Naive thymus-derived CD8-positive, alpha-beta T cell (primary cell): ENCODE data around the gene TLDC2. TPM values are rescaled to one million over a fixed set of nuclear protein-coding genes. Genes with fewer than 3 reads are reported as not detected.
"Not testable (repeated sequence)": the region's sequence is repeated elsewhere in the genome, so short reads cannot be mapped to it uniquely, and the experiment has no call there.

ENCODE experiments used
- ATAC-seq, 2 donors: fragments of 150-1000 bp; cut with Tn5 transposase in 1 of 2; sonication (Bioruptor Pico), chemical (Tn5 transposase) in 1 of 2; 1 replicate in 1 of 2; 2 replicates in 1 of 2; pipeline ENCODE4 v1.10.0; 2021; ENCODE audit warnings: mild to moderate bottlenecking in 2 of 2, moderate library complexity in 2 of 2
- POLR2A ChIA-PET: fragments of 350-600 bp; sonication (Branson Sonifier 250); formaldehyde crosslinking; loops from one replicate; lab custom pipeline; 2021; ENCODE audit warnings: antibody characterized with exemption; lab: Charles Lee
- DNase-seq, 10 donors: peaks; one replicate each; pipeline versions ENCODE4 v3.0.0 to v3.0.0-alpha.2; 2020 to 2022
- H3K27ac Mint-ChIP-seq, 10 donors: one replicate each; pipeline ENCODE4 v1.8.0; 2020 to 2022; ENCODE audit warnings: mild to moderate bottlenecking in 10 of 10, mixed read lengths in 10 of 10, moderate library complexity in 4 of 10, inconsistent platforms in 1 of 10
- H3K27me3 Mint-ChIP-seq, 5 donors: one replicate each; pipeline ENCODE4 v1.8.0; 2021 to 2022; ENCODE audit warnings: mixed read lengths in 5 of 5
- H3K36me3 Mint-ChIP-seq, 3 donors: one replicate each; pipeline ENCODE4 v1.8.0; 2020 to 2022; ENCODE audit warnings: mixed read lengths in 3 of 3, mild to moderate bottlenecking in 2 of 3, inconsistent platforms in 1 of 3
- H3K4me1 Mint-ChIP-seq, 4 donors: one replicate each; pipeline ENCODE4 v1.8.0; 2021 to 2022; ENCODE audit warnings: mixed read lengths in 4 of 4
- H3K4me3 Mint-ChIP-seq, 10 donors: one replicate each; pipeline ENCODE4 v1.8.0; 2020 to 2022; ENCODE audit warnings: mild to moderate bottlenecking in 10 of 10, mixed read lengths in 10 of 10, moderate library complexity in 6 of 10, inconsistent platforms in 1 of 10
- H3K9me3 Mint-ChIP-seq, 9 donors: one replicate each; pipeline ENCODE4 v1.8.0; 2020 to 2022; ENCODE audit warnings: mixed read lengths in 9 of 9, mild to moderate bottlenecking in 3 of 9, inconsistent platforms in 1 of 9, moderate library complexity in 1 of 9
- polyA plus RNA-seq, 3 donors: library from polyadenylated mRNA; unstranded; fragments of 300-500 nt; fragmentation: Illumina TruSeq; gene quantifications; one replicate each; pipeline ENCODE4 v1.2.3, GENCODE V29; 2021
- total RNA-seq, 8 experiments: library from RNA in 2 of 8; stranded (reverse) in 2 of 8; gene quantifications; one replicate each; pipeline ENCODE4 v1.2.3 and lab custom pipeline; 2021 to 2026

The TLDC2 gene
- total and polyA plus RNA-seq, 5 experiments from 2014 or later, result 0.17 to 0.23 (median 0.20) TPM; not detected in 2

DNA sequence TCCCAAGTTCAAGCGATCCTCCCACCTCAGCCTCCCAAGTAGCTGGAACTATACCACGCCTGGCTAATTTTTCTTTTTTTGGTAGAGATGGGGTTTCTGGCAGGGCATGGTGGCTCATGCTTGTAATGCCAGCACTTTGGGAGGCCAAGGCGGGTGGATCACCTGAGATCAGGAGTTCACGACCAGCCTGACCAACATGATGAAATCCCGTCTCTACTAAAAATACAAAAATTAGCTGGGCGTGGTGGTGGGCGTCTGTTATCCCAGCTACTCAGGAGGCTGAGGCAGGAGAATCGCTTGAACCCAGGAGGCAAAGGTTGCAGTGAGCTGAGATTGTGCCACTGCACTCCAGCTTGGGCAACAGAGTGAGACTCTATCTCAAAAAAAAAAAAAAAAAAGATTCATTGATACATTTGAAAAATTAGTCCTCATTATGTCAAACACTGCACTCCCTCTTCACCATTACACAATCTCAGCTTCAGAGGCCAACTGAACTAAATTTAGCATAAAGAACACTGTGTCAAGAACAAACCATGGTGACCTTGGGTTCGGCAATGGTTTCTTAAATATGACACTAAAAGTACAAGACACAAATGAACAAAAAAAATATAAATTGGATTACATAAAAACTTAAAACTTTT is 60.9 kb downstream of the TLDC2 start:
- H3K36me3 Mint-ChIP-seq, result peaks cover 3 to 94% (median 37%) of the 10 kb centered on the region in 3 donors
- not testable (repeated sequence) for ATAC-seq, DNase-seq, H3K27me3 Mint-ChIP-seq, H3K9me3 Mint-ChIP-seq
- peak overlapping the region; percentile 59 to 91 (median 87) for H3K27ac Mint-ChIP-seq
- H3K4me3 Mint-ChIP-seq, result peak overlapping the region; percentile 24 to 67 (median 50)
- POLR2A ChIA-PET, result interaction anchor here (0.6 to 1.5 kb wide), 6 partner anchors 13 to 78 kb away, joined by 3 to 7 read pairs (median 4); no protein-coding TSS in a partner anchor
- H3K4me1 Mint-ChIP-seq, result peaks cover 16 to 77% (median 54%) of the 10 kb centered on the region in 4 donors

DNA sequence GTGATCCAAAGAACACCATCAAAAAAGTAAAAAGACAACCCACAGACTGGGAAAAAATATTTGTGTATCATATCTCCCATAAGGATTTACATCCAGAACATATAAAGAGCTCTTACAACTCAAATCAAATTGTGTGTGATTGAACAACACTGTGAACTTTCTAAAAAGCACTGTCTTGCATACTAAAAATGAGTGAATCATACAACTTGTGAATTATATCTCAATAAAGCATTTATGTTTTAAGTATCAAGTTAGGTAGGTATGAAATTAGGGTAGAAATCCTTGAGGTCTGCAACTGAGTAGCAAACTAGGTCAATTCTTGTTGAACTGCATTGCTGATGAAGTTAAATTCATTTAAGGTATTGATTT is 61.4 kb downstream of the TLDC2 start:
- H3K4me3 Mint-ChIP-seq, result peak overlapping the region; percentile 24 to 67 (median 50)
- H3K27ac Mint-ChIP-seq, result peak overlapping the region; percentile 73 to 91 (median 86)
- DNase-seq, result no peak
- no peaks in the 10 kb centered on the region for H3K27me3 Mint-ChIP-seq
- POLR2A ChIA-PET, result interaction anchor here (0.6 to 1.5 kb wide), 3 partner anchors 12 to 71 kb away, joined by 3 to 7 read pairs (median 3); no protein-coding TSS in a partner anchor
- peaks cover 4 to 94% (median 37%) of the 10 kb centered on the region in 3 donors for H3K36me3 Mint-ChIP-seq
- H3K4me1 Mint-ChIP-seq, result peaks cover 16 to 77% (median 55%) of the 10 kb centered on the region in 4 donors
- H3K9me3 Mint-ChIP-seq, result no peaks in the 10 kb centered on the region
- ATAC-seq, result no peak

DNA sequence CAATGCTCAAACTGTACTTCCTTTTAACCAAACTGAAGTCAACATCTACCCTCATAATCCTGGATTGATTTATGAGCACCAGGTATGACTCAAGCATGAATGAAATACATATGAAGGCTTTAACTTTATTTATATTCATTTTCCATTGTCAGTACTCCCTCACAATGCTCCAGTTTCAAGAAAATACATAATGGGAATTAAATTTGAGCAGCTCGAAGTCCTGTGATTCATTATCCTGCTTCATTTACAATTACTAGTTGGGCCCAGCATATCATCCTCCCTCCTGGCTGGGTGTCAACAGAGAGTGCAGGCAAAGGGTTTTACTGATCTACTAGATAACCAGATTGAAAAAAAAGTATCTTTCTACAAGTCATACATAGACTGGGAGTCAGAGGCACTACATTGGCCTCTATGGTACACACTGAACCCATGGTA is 65.5 kb downstream of the TLDC2 start:
- Mint-ChIP-seq H3K27me3 (no peaks in the 10 kb centered on the region), H3K36me3 (peaks cover 4 to 94% (median 57%) of the 10 kb centered on the region in 3 donors), H3K27ac (peak overlapping the region; percentile 89 to 99 (median 99)), H3K9me3 (no peaks in the 10 kb centered on the region), H3K4me1 (peaks cover 18 to 91% (median 78%) of the 10 kb centered on the region in 4 donors), H3K4me3 (peak overlapping the region; percentile 40 to 78 (median 68))
- DNase-seq, result no peak
- ATAC-seq, result peak in 1 of 2 donors; percentile 37
- POLR2A ChIA-PET, result interaction anchor here (0.7 to 3.5 kb wide), 3 partner anchors 11 to 32 kb away, joined by 3 to 18 read pairs (median 16); no protein-coding TSS in a partner anchor

Other genes starting within 250 kb of the TLDC2 start
- gene SLA2, start 229.9 kb upstream of the TLDC2 start, total RNA-seq, result 10 to 100 TPM; 34.3 to 34.4 TPM
- 10 to 100 TPM; 18.9 to 22.2 (median 19.1) TPM for gene SLA2, start 229.9 kb upstream of the TLDC2 start, polyA plus RNA-seq
- 10 to 100 TPM; 28.9 to 32.8 TPM for gene NDRG3, start 130.0 kb upstream of the TLDC2 start, total RNA-seq
- gene NDRG3, start 130.0 kb upstream of the TLDC2 start, polyA plus RNA-seq, result 10 to 100 TPM; 40.0 to 44.5 (median 40.3) TPM
- gene DSN1, start 102.4 kb upstream of the TLDC2 start, total RNA-seq, result 10 to 100 TPM; 12.3 to 12.6 TPM
- gene DSN1, start 102.4 kb upstream of the TLDC2 start, polyA plus RNA-seq, result 10 to 100 TPM in 1 of 3 donors, 1 to 10 TPM in 2; 8.6 to 10.4 (median 8.7) TPM
- gene SAMHD1, start 75.6 kb downstream of the TLDC2 start, total RNA-seq, result 100 to 1,000 TPM; 204 to 220 TPM
- gene SAMHD1, start 75.6 kb downstream of the TLDC2 start, polyA plus RNA-seq, result 100 to 1,000 TPM; 212 to 247 (median 219) TPM
- 10 to 100 TPM; 19.8 to 26.2 TPM for gene RBL1, start 219.9 kb downstream of the TLDC2 start, total RNA-seq
- 1 to 10 TPM; 6.2 to 7.6 (median 7.0) TPM for gene RBL1, start 219.9 kb downstream of the TLDC2 start, polyA plus RNA-seq